Measurements from ENCODE around the gene OSTF1.

OSTF1 gene

DNA sequence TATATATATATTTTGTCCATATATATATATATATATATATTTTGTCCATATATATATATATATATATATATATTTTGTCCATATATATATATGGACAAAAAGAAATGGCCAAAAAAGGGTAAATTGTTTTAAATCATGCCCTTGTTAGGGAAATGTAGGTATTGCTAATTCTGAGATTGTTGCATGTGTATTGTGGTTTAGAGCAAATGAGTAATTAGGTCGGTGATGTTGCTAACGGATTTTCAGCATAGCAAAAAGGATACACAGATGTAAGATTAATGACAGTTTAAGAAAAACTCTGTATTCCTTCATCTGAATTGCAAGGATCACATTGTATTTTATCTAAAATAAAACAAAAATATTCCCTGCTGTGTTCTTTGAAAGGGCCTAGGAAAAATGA is 40.2 kb downstream of the OSTF1 start:
- Mint-ChIP-seq H3K4me3 (no peak overlapping the region), H3K36me3 (ENCODE audit: low read depth) (peaks cover 54% of the 10 kb centered on the region), H3K27ac (no peak overlapping the region), H3K4me1 (ENCODE audit: low read depth) (peaks cover 47% of the 10 kb centered on the region), H3K9me3 (no peaks in the 10 kb centered on the region), H3K27me3 (no peaks in the 10 kb centered on the region)

DNA sequence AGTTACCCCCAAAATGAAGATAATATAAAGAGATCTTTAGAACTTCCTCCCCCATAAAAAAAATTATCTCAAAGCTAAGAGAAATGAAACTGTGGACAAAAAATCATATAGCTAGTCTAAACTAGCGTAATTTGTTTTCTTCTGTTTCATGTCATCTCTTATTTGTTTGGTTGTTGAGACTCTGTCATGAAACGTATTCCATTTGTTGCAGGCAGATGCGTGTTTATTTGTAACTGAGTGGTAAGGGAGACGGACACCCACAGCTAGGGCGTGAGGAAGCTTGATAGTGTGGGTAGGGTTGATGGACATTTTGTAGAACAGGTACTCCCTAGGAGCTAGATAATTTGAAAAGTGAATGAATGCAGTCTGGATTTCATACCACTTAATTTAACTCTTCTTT is 41.9 kb downstream of the OSTF1 start:
- Mint-ChIP-seq H3K9me3 (no peaks in the 10 kb centered on the region), H3K36me3 (ENCODE audit: low read depth) (peaks cover 58% of the 10 kb centered on the region), H3K4me3 (no peak overlapping the region), H3K27me3 (no peaks in the 10 kb centered on the region), H3K4me1 (ENCODE audit: low read depth) (peaks cover 38% of the 10 kb centered on the region), H3K27ac (no peak overlapping the region)

DNA sequence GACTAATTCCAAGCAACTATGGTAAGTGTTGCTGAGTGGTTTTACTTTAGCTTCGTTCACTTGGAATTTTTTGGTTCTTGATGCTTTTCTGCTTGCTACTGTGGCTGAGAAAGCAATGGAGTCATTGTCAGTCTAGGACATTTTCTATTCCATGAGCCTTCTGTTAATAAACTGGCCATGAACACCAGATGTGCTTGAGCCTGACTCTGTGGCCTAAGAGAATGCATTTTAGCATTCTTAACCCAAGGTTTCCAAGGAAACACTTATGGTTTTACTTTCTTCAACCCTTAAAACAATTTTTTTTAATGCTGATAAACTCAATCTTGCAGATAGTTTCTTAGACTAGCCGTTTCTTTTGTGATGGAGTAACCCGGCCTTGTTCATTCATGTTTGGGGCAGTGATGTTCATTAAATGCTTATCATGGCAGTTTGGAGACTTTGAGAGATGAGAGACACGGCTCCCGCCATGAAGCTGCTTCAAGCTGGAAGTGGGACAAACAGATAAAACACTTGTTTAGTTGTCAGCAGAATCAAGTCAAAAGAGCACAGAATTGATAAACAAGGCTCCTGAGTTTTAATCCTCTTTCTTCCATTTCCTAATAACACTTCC is 42.4 kb downstream of the OSTF1 start:
- Mint-ChIP-seq H3K4me3 (no peak overlapping the region), H3K36me3 (ENCODE audit: low read depth) (peaks cover 63% of the 10 kb centered on the region), H3K27ac (no peak overlapping the region), H3K9me3 (no peaks in the 10 kb centered on the region), H3K4me1 (ENCODE audit: low read depth) (peaks cover 37% of the 10 kb centered on the region), H3K27me3 (no peaks in the 10 kb centered on the region)

DNA sequence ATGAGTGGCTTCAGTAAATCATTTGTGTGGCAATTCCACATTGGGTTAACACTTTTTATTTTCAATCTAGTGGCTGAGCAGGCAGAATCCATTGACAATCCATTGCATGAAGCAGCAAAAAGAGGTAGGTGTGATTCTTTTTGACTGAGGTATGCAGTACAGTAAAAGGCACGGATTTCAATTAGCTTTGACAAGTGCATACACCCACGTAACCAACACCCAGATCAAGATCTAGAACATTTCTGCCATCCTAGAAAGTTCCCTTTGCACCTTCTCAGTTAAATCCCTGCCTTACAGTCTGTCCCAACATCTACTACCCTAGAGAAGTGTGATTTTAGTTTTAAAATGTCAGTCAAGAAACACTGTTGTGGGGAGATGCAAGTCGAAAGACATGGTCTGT is 43.4 kb downstream of the OSTF1 start:
- Mint-ChIP-seq H3K4me1 (ENCODE audit: low read depth) (peaks cover 37% of the 10 kb centered on the region), H3K27ac (no peak overlapping the region), H3K27me3 (no peaks in the 10 kb centered on the region)

DNA sequence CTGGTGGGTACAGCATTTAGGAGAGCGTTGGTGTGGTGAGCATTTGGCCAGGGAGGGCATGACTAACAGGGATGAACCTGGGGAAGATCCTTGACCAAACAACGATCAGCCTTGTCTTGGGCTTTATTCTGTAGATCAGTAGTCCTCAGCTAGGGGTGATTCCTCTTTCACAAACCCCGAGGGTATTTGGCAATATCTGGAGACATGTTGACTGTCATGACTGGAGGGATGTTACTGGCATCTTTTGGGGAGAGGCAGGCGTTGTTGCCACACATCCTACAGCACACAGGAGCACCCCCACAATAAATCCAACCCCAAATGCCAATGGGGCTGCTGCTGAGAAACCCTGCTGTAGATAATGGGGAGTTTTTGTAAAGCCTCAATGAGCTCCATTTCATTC is 43.9 kb downstream of the OSTF1 start:
- no peak overlapping the region for H3K27ac Mint-ChIP-seq
- H3K4me1 Mint-ChIP-seq (ENCODE audit: low read depth): peaks cover 32% of the 10 kb centered on the region
- no peaks in the 10 kb centered on the region for H3K9me3 Mint-ChIP-seq
- H3K27me3 Mint-ChIP-seq: no peaks in the 10 kb centered on the region
- H3K4me3 Mint-ChIP-seq: no peak overlapping the region
- H3K36me3 Mint-ChIP-seq (ENCODE audit: low read depth): peaks cover 78% of the 10 kb centered on the region

More for the DNA sequence above, 43.4 kb downstream of the OSTF1 start:
- no peak overlapping the region for H3K4me3 Mint-ChIP-seq
- peaks cover 72% of the 10 kb centered on the region for H3K36me3 Mint-ChIP-seq (ENCODE audit: low read depth)
- no peaks in the 10 kb centered on the region for H3K9me3 Mint-ChIP-seq

DNA sequence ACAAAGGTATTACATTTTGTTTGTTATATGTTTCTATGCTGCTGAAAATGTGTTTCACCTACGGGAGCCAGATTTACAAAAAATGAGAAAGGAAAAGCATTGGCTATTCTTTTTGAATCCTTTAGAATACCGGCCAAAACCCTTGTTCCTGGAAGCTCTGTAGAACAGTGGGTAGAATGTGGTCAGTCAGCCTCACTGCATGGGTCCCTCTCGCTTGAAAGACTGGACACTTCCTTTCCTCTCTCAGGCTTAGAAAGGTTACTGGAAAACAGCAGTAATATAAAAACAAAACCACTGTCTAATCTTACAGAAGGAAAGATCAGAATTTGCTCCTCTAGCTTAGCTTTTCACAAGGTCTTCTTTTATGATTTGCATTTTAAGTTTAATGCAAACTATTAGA is 45.1 kb downstream of the OSTF1 start:
- no peak overlapping the region for H3K4me3 Mint-ChIP-seq
- peaks cover 33% of the 10 kb centered on the region for H3K4me1 Mint-ChIP-seq (ENCODE audit: low read depth)
- H3K27ac Mint-ChIP-seq: peak overlapping the region; percentile 23
- H3K27me3 Mint-ChIP-seq: no peaks in the 10 kb centered on the region
- peaks cover 75% of the 10 kb centered on the region for H3K36me3 Mint-ChIP-seq (ENCODE audit: low read depth)
- H3K9me3 Mint-ChIP-seq: no peaks in the 10 kb centered on the region

DNA sequence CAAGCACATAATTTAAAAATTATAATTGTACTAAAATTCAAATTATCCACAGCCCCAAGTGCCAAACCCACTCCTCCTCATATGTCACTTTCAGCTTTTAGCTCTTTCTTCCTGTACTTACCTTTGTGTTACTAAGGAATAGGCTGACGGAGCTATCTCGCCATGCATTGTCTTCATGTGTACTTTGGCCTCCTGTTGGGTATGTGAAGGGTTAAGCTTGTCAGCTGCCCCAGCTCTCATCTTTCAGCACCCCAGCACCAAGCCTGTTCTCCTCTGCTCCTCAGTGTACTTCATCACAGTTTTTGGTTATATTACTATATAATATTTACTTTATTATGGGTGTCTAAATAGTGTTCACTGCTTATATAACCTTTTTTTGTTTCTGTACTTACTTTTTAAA is 46.2 kb downstream of the OSTF1 start:
- Mint-ChIP-seq H3K9me3 (no peaks in the 10 kb centered on the region), H3K4me3 (no peak overlapping the region), H3K27me3 (no peaks in the 10 kb centered on the region), H3K4me1 (ENCODE audit: low read depth) (peaks cover 32% of the 10 kb centered on the region), H3K36me3 (ENCODE audit: low read depth) (peaks cover 75% of the 10 kb centered on the region), H3K27ac (no peak overlapping the region)

DNA sequence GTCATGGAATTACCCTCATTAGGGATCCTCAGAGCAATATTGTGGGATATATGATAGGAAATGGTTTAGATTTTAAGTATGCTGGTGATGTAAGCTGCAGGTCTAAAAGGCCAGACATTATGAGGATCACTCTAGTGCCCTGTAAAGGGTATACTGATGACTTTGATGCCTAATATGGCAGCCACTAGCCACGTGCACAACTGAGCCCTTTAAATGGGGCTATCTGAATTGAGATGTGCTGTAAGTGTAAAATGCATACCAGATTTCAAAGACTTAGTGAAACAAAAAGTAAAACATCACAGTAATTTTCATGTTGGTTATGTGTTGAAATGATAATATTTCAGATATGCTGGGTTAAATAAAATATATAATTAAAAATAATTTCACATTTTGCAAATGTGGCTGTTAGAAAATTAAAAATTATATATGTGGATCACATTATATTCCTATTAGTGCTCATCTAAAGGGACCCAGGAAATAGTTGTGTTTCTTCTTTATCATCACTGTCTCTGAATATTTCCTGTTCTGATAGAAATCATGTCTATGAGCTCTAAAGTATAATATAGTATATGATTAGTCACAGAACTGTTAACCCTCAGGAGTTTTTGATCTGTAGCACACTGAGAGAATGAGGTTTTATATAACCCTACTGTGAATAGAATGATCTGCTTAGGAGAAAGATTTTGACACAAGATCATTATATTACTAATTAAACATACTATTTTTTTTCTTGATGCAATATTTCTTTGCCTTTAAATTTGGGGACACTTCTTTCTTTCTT is 50.1 kb downstream of the OSTF1 start:
- Mint-ChIP-seq H3K4me3 (no peak overlapping the region), H3K36me3 (ENCODE audit: low read depth) (peaks cover 77% of the 10 kb centered on the region), H3K9me3 (no peaks in the 10 kb centered on the region), H3K4me1 (ENCODE audit: low read depth) (peaks cover 50% of the 10 kb centered on the region), H3K27ac (no peak overlapping the region), H3K27me3 (no peaks in the 10 kb centered on the region)

DNA sequence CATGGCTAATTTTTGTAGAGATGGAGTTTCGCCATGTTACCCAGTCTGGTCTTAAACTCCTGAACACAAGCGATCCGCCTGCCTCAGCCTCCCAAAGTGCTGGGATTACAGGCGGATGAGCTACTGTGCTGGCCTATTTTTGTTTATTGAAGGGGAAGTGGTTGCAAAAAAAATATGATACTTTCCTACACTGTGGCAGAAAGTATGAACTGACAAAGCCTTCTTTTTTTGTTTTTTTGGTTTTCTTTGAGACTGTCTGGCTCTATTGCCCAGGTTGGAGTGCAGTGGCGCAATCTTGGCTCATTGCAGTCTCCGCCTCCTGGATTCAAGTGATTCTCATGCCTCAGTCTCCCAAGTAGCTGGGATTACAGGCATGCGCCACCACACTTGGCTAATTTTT is 50.9 kb downstream of the OSTF1 start:
- Mint-ChIP-seq H3K36me3 (ENCODE audit: low read depth) (peaks cover 79% of the 10 kb centered on the region), H3K27me3 (no peaks in the 10 kb centered on the region), H3K4me3 (no peak overlapping the region), H3K27ac (no peak overlapping the region), H3K4me1 (ENCODE audit: low read depth) (peaks cover 47% of the 10 kb centered on the region), H3K9me3 (peaks cover under 1% of the 10 kb centered on the region)

DNA sequence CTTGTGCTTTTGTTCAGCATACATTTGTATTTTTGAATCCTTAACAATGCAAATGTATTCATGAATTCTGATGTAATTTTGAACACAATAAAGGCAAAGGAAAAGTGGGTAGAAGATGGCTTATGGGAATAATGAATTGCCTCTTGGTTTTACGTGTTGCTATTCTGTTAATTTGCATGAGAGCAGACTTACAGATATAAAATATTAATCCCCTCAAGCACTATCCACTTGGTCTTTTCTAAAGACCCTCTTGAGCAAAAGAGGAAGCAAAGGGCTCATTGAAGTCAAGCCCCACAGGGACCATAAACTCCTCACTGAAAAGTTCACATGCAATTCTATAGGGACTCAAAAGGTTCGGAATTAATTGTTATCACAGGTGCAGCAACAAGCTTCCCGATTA is 51.9 kb downstream of the OSTF1 start:
- H3K9me3 Mint-ChIP-seq: peaks cover 11% of the 10 kb centered on the region
- H3K4me1 Mint-ChIP-seq (ENCODE audit: low read depth): peaks cover 50% of the 10 kb centered on the region
- H3K36me3 Mint-ChIP-seq (ENCODE audit: low read depth): peaks cover 80% of the 10 kb centered on the region
- H3K27ac Mint-ChIP-seq: no peak overlapping the region
- no peak overlapping the region for H3K4me3 Mint-ChIP-seq
- no peaks in the 10 kb centered on the region for H3K27me3 Mint-ChIP-seq

DNA sequence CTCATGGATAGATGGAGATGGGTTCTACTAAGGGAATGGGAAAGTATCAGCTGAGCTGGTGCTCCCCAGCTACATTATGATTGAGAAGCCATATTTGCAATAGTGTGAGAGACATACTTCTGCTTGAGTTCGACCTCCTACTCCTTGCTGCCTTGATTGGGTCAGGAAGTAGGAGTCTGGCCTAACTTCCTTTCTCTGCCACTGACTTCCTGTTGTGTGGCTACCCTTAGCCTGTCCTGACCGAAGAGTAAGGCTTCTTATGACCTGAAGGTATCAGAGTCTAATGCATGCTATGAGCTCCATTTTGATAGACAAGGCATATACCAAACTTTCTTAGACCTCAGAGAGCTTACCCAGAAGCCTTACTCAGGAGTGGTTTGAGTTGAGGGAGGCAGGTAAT is 53.9 kb downstream of the OSTF1 start:
- peaks cover 65% of the 10 kb centered on the region for H3K4me1 Mint-ChIP-seq (ENCODE audit: low read depth)
- H3K27me3 Mint-ChIP-seq: no peaks in the 10 kb centered on the region
- H3K27ac Mint-ChIP-seq: peak overlapping the region; percentile 61
- peaks cover 12% of the 10 kb centered on the region for H3K9me3 Mint-ChIP-seq
- peaks cover 75% of the 10 kb centered on the region for H3K36me3 Mint-ChIP-seq (ENCODE audit: low read depth)
- no peak overlapping the region for H3K4me3 Mint-ChIP-seq

DNA sequence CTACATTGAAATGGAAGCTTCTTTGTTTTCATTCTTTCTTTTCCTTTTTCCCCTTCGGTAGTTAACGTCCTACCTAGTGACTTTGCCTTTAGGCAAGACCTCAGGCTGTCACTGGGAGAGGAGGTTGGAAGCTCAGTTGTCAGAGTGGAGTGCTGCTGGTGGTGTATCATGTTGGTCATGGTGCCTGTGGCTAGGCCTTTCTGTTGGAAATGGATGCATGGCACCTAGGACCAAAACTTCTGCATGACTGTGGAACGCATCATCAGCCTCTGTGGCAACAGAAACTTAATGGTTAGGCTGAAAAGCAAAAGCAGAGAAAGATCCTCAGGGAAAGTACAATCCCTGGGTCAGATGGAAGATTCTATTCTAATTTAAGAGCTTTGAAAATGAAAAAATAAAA is 57.9 kb downstream of the OSTF1 start:
- no peaks in the 10 kb centered on the region for H3K27me3 Mint-ChIP-seq
- no peak overlapping the region for H3K4me3 Mint-ChIP-seq
- peak overlapping the region; percentile 19 for H3K27ac Mint-ChIP-seq
- peaks cover 73% of the 10 kb centered on the region for H3K4me1 Mint-ChIP-seq (ENCODE audit: low read depth)
- H3K36me3 Mint-ChIP-seq (ENCODE audit: low read depth): peaks cover 67% of the 10 kb centered on the region
- peaks cover 12% of the 10 kb centered on the region for H3K9me3 Mint-ChIP-seq

DNA sequence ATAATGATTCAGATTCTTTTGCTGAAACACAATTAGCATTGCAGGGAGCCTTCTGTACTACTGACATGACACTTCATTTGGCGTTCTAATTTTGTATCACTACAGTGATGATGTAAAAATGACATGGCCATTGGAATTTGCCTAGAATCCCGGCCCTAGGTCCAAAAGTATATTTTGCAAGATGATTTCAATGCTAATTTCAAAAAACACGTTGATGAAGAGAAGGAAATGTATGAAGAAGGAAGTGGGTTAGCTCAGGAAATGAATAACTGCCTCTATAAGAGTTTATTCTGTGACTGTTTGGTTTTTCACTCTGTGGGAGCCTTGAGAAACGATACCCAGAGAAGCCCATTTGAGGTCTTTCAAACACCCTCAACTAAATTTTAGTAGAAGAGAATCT is 59.3 kb downstream of the OSTF1 start:
- H3K27ac Mint-ChIP-seq: peak overlapping the region; percentile 89
- no peaks in the 10 kb centered on the region for H3K27me3 Mint-ChIP-seq
- H3K4me3 Mint-ChIP-seq: peak overlapping the region; percentile 65
- H3K36me3 Mint-ChIP-seq (ENCODE audit: low read depth): peaks cover 60% of the 10 kb centered on the region
- peaks cover 12% of the 10 kb centered on the region for H3K9me3 Mint-ChIP-seq
- peaks cover 78% of the 10 kb centered on the region for H3K4me1 Mint-ChIP-seq (ENCODE audit: low read depth)

DNA sequence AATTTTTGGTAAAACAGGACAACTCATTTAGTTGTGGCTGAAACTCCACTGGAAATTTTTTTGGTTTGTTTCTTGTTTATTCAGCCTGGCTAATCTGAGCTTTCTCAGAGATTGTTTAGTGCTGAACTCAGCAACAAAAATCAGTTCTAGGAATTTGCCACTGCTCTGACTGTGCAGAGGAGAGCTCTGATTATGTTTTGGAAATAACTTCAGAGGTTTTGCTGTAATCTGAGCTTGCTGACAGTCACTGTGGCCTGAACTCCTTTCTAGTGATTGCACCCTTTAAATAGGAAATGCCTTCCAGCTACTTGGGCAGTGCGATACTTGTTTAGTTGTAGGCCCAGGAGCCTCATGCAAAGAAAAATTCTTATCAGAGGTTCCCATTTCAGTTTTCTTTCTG is 60.2 kb downstream of the OSTF1 start:
- peak overlapping the region; percentile 89 for H3K27ac Mint-ChIP-seq
- peaks cover 53% of the 10 kb centered on the region for H3K36me3 Mint-ChIP-seq (ENCODE audit: low read depth)

DNA sequence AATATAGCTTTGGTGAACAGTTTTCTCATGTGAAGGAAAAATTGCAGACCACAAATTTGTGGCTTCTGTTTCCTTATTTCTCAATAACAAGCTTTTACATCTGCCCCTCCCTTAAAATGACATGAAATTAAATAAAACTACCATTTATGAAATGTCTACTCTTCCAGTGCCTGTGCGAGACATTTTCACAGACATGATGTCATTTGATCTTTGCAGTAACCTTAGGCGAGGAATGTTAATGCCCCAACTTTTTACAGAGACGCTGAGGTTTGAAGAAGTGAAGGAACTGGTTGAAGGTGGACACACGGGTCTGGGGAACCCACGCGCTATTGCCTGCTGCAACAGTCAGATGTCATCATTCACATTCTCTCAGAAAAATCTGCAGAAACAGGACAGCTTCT is 61.5 kb downstream of the OSTF1 start:
- Mint-ChIP-seq H3K9me3 (peaks cover 6% of the 10 kb centered on the region), H3K4me1 (ENCODE audit: low read depth) (peaks cover 83% of the 10 kb centered on the region), H3K36me3 (ENCODE audit: low read depth) (peaks cover 40% of the 10 kb centered on the region), H3K27me3 (no peaks in the 10 kb centered on the region), H3K4me3 (peak overlapping the region; percentile 33), H3K27ac (peak overlapping the region; percentile 43)

More for the DNA sequence above, 60.2 kb downstream of the OSTF1 start:
- peak overlapping the region; percentile 65 for H3K4me3 Mint-ChIP-seq
- H3K4me1 Mint-ChIP-seq (ENCODE audit: low read depth): peaks cover 78% of the 10 kb centered on the region
- H3K27me3 Mint-ChIP-seq: no peaks in the 10 kb centered on the region
- H3K9me3 Mint-ChIP-seq: peaks cover 12% of the 10 kb centered on the region

DNA sequence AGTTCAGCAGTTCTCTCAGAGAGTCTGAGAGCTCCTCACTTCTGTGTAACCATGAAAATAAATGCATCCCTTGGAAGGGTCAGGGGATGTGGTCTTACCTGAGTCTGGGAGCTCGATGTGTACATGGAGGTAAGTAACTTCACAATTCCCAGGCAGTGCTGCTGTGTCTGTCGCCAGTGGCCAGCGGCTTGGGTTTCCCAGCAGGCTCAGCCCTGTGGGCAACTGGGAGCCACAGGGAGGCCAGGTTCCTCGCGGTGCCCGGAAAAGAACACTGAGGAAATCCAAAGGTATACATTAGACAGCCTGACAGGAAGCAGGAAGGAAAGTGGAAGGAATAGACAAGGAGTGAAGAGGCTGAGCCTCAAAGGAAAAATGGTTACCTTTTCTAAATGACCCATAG is 62.2 kb downstream of the OSTF1 start:
- peaks cover 34% of the 10 kb centered on the region for H3K36me3 Mint-ChIP-seq (ENCODE audit: low read depth)
- H3K27ac Mint-ChIP-seq: peak overlapping the region; percentile 76
- no peaks in the 10 kb centered on the region for H3K9me3 Mint-ChIP-seq
- peaks cover 78% of the 10 kb centered on the region for H3K4me1 Mint-ChIP-seq (ENCODE audit: low read depth)
- H3K27me3 Mint-ChIP-seq: no peaks in the 10 kb centered on the region
- H3K4me3 Mint-ChIP-seq: peak overlapping the region; percentile 13

Measured in stimulated activated naive CD8-positive, alpha-beta T cell treated with anti-CD3 and anti-CD28 coated beads, Interleukin-15, Interleukin-2, amounts not matched to agents 100 ng/mL and 50 ng/mL, for 24 hours (primary cell).